ENCODE results near the gene FGD6. TPM values are rescaled to one million over a fixed set of nuclear protein-coding genes. Genes with fewer than 3 reads are reported as not detected.
A peak's percentile ranks its signal among the peaks of the same experiment; 100 is the strongest.

FGD6 gene
- total and polyA plus RNA-seq, 4 experiments from 2014 or later, result 0.16 to 0.70 (median 0.69) TPM; not detected in 1

GRCh38 chr12:95129115-95129514 lies 88.2 kb downstream of the FGD6 start:
- Mint-ChIP-seq H3K27me3 (no peaks in the 10 kb centered on the region), H3K36me3 (no peaks in the 10 kb centered on the region)

GRCh38 chr12:95126736-95127135 lies 90.5 kb downstream of the FGD6 start:
- intact Hi-C loops (cut with micrococcal nuclease), result no loop called here
- Histone ChIP-seq H3K4me1 (ENCODE audit: insufficient read depth, low read length) (no peaks in the 10 kb centered on the region), H3K36me3 (ENCODE audit: insufficient read depth, low read length) (no peaks in the 10 kb centered on the region), H3K4me3 (ENCODE audit: low read length in 2 of 2) (no peak overlapping the region), H3K9me3 (ENCODE audit: control insufficient read depth in 1 of 2, low read length in 2 of 2) (no peaks in the 10 kb centered on the region), H3K27ac (ENCODE audit: low read depth, low read length) (no peak overlapping the region), H3K27me3 (ENCODE audit: insufficient read depth, low read length) (no peaks in the 10 kb centered on the region)
- H3K4me3 Mint-ChIP-seq, result no peak overlapping the region
- H3K9me3 Mint-ChIP-seq, result no peaks in the 10 kb centered on the region
- no peak for DNase-seq
- peak overlapping the region in 1 of 7 donors; percentile 17 for H3K27ac Mint-ChIP-seq
- ChIA-PET CTCF (ENCODE audit: partially characterized antibody) (no interaction called here), POLR2A (ENCODE audit: partially characterized antibody) (no interaction called here)
- H3K36me3 Mint-ChIP-seq, result no peaks in the 10 kb centered on the region
- no peaks in the 10 kb centered on the region for H3K4me1 Mint-ChIP-seq
- H3K27me3 Mint-ChIP-seq, result no peaks in the 10 kb centered on the region

More at GRCh38 chr12:95129115-95129514, 88.2 kb downstream of the FGD6 start:
- intact Hi-C loops (cut with micrococcal nuclease), result no loop called here
- H3K4me1 ChIP-seq (ENCODE audit: insufficient read depth, low read length), result no peaks in the 10 kb centered on the region
- DNase-seq, result no peak
- no peak overlapping the region for H3K4me3 ChIP-seq (ENCODE audit: low read length in 2 of 2)
- Mint-ChIP-seq H3K4me3 (no peak overlapping the region), H3K27ac (no peak overlapping the region), H3K9me3 (no peaks in the 10 kb centered on the region), H3K4me1 (no peaks in the 10 kb centered on the region)
- H3K9me3 ChIP-seq (ENCODE audit: control insufficient read depth in 1 of 2, low read length in 2 of 2), result no peaks in the 10 kb centered on the region
- H3K27me3 ChIP-seq (ENCODE audit: insufficient read depth, low read length), result no peaks in the 10 kb centered on the region
- CTCF ChIA-PET (ENCODE audit: partially characterized antibody), result no interaction called here
- no peak overlapping the region for H3K27ac ChIP-seq (ENCODE audit: low read depth, low read length)
- POLR2A ChIA-PET (ENCODE audit: partially characterized antibody), result no interaction called here
- H3K36me3 ChIP-seq (ENCODE audit: insufficient read depth, low read length), result no peaks in the 10 kb centered on the region

- POLR2A ChIA-PET (ENCODE audit: partially characterized antibody), result no interaction called here
- H3K27ac Mint-ChIP-seq, result no peak overlapping the region
- no peak overlapping the region for H3K27ac ChIP-seq (ENCODE audit: low read depth, low read length)
Measured at GRCh38 chr12:95126076-95126475, 91.2 kb downstream of the FGD6 start.

GRCh38 chr12:95124106-95124505 lies 93.2 kb downstream of the FGD6 start:
- ChIA-PET CTCF (ENCODE audit: partially characterized antibody) (interaction anchor here (1.4 kb wide), 1 partner anchor 408 kb away, joined by 3 read pairs; no protein-coding TSS in a partner anchor), POLR2A (ENCODE audit: partially characterized antibody) (no interaction called here)
- Mint-ChIP-seq H3K36me3 (no peaks in the 10 kb centered on the region), H3K27ac (no peak overlapping the region), H3K4me3 (no peak overlapping the region), H3K4me1 (no peaks in the 10 kb centered on the region), H3K27me3 (no peaks in the 10 kb centered on the region), H3K9me3 (no peaks in the 10 kb centered on the region)
- Histone ChIP-seq H3K4me3 (ENCODE audit: low read length in 2 of 2) (no peak overlapping the region), H3K36me3 (ENCODE audit: insufficient read depth, low read length) (no peaks in the 10 kb centered on the region), H3K4me1 (ENCODE audit: insufficient read depth, low read length) (no peaks in the 10 kb centered on the region), H3K27ac (ENCODE audit: low read depth, low read length) (no peak overlapping the region), H3K27me3 (ENCODE audit: insufficient read depth, low read length) (no peaks in the 10 kb centered on the region), H3K9me3 (ENCODE audit: control insufficient read depth in 1 of 2, low read length in 2 of 2) (no peaks in the 10 kb centered on the region)
- intact Hi-C loops (cut with micrococcal nuclease), result no loop called here
- DNase-seq, result no peak

More at GRCh38 chr12:95126076-95126475, 91.2 kb downstream of the FGD6 start:
- H3K9me3 Mint-ChIP-seq, result no peaks in the 10 kb centered on the region
- H3K4me1 Mint-ChIP-seq, result no peaks in the 10 kb centered on the region
- H3K36me3 Mint-ChIP-seq, result no peaks in the 10 kb centered on the region
- H3K9me3 ChIP-seq (ENCODE audit: control insufficient read depth in 1 of 2, low read length in 2 of 2), result no peaks in the 10 kb centered on the region
- no peak overlapping the region for H3K4me3 Mint-ChIP-seq
- no peak for DNase-seq
- CTCF ChIA-PET (ENCODE audit: partially characterized antibody), result interaction anchor here (1.2 to 1.3 kb wide), 3 partner anchors 9 to 408 kb away, joined by 3 to 4 read pairs (median 4); no protein-coding TSS in a partner anchor
- no peaks in the 10 kb centered on the region for H3K27me3 ChIP-seq (ENCODE audit: insufficient read depth, low read length)
- intact Hi-C loops (cut with micrococcal nuclease), result no loop called here
- H3K27me3 Mint-ChIP-seq, result no peaks in the 10 kb centered on the region
- H3K4me1 ChIP-seq (ENCODE audit: insufficient read depth, low read length), result no peaks in the 10 kb centered on the region
- H3K4me3 ChIP-seq (ENCODE audit: low read length in 2 of 2), result no peak overlapping the region
- no peaks in the 10 kb centered on the region for H3K36me3 ChIP-seq (ENCODE audit: insufficient read depth, low read length)

GRCh38 chr12:95118788-95119179 lies 98.5 kb downstream of the FGD6 start:
- Histone ChIP-seq H3K27me3 (ENCODE audit: insufficient read depth, low read length) (no peaks in the 10 kb centered on the region), H3K27ac (ENCODE audit: low read depth, low read length) (no peak overlapping the region), H3K4me3 (ENCODE audit: low read length in 2 of 2) (no peak overlapping the region), H3K9me3 (ENCODE audit: control insufficient read depth in 1 of 2, low read length in 2 of 2) (no peaks in the 10 kb centered on the region), H3K36me3 (ENCODE audit: insufficient read depth, low read length) (no peaks in the 10 kb centered on the region), H3K4me1 (ENCODE audit: insufficient read depth, low read length) (no peaks in the 10 kb centered on the region)
- no peaks in the 10 kb centered on the region for H3K9me3 Mint-ChIP-seq
- POLR2A ChIA-PET (ENCODE audit: partially characterized antibody), result no interaction called here
- H3K27me3 Mint-ChIP-seq, result no peaks in the 10 kb centered on the region
- no peak overlapping the region for H3K27ac Mint-ChIP-seq
- H3K4me3 Mint-ChIP-seq, result no peak overlapping the region
- no peak for DNase-seq
- intact Hi-C loops (cut with micrococcal nuclease), result loop anchor here (5.0 kb wide), 2 partner anchors 879 to 1399 kb away; partner anchors contain the start of gene HAL
- H3K36me3 Mint-ChIP-seq, result no peaks in the 10 kb centered on the region
- CTCF ChIA-PET (ENCODE audit: partially characterized antibody), result interaction anchor here (8.0 kb wide), 1 partner anchor 417 kb away, joined by 240 read pairs; no protein-coding TSS in a partner anchor
- no peaks in the 10 kb centered on the region for H3K4me1 Mint-ChIP-seq

- intact Hi-C loops (cut with micrococcal nuclease), result loop anchor here (5.0 kb wide), 2 partner anchors 879 to 1399 kb away; partner anchors contain the start of gene HAL
- ChIA-PET POLR2A (ENCODE audit: partially characterized antibody) (interaction anchor here (0.7 kb wide), 1 partner anchor 416 kb away, joined by 3 read pairs; no protein-coding TSS in a partner anchor), CTCF (ENCODE audit: partially characterized antibody) (interaction anchor here (1.3 to 8.0 kb wide), 8 partner anchors 8 to 418 kb away, joined by 3 to 240 read pairs (median 5); partner anchors contain the start of genes FGD6 and VEZT)
- no peak overlapping the region for H3K27ac ChIP-seq (ENCODE audit: low read depth, low read length)
- H3K4me3 Mint-ChIP-seq, result no peak overlapping the region
- H3K9me3 ChIP-seq (ENCODE audit: control insufficient read depth in 1 of 2, low read length in 2 of 2), result no peaks in the 10 kb centered on the region
- no peak for DNase-seq
- H3K27ac Mint-ChIP-seq, result no peak overlapping the region
- H3K4me1 ChIP-seq (ENCODE audit: insufficient read depth, low read length), result no peaks in the 10 kb centered on the region
- H3K27me3 ChIP-seq (ENCODE audit: insufficient read depth, low read length), result no peaks in the 10 kb centered on the region
- H3K36me3 Mint-ChIP-seq, result no peaks in the 10 kb centered on the region
- no peaks in the 10 kb centered on the region for H3K27me3 Mint-ChIP-seq
- H3K4me3 ChIP-seq (ENCODE audit: low read length in 2 of 2), result no peak overlapping the region
- H3K9me3 Mint-ChIP-seq, result no peaks in the 10 kb centered on the region
- H3K36me3 ChIP-seq (ENCODE audit: insufficient read depth, low read length), result no peaks in the 10 kb centered on the region
- H3K4me1 Mint-ChIP-seq, result no peaks in the 10 kb centered on the region
Measured at GRCh38 chr12:95118138-95118787, 99.0 kb downstream of the FGD6 start.

GRCh38 chr12:95117178-95117599 lies 100.1 kb downstream of the FGD6 start:
- no peaks in the 10 kb centered on the region for H3K27me3 ChIP-seq (ENCODE audit: insufficient read depth, low read length)
- H3K27ac Mint-ChIP-seq, result no peak overlapping the region
- DNase-seq, result peak; percentile 63 to 72 (median 66)
- H3K36me3 Mint-ChIP-seq, result no peaks in the 10 kb centered on the region
- H3K4me3 ChIP-seq (ENCODE audit: low read length in 2 of 2), result no peak overlapping the region
- H3K27ac ChIP-seq (ENCODE audit: low read depth, low read length), result no peak overlapping the region
- no peaks in the 10 kb centered on the region for H3K36me3 ChIP-seq (ENCODE audit: insufficient read depth, low read length)
- no peak overlapping the region for H3K4me3 Mint-ChIP-seq
- H3K4me1 Mint-ChIP-seq, result no peaks in the 10 kb centered on the region
- H3K9me3 Mint-ChIP-seq, result no peaks in the 10 kb centered on the region
- intact Hi-C loops (cut with micrococcal nuclease), result loop anchor here (1.0 to 5.0 kb wide), 5 partner anchors 100 to 1400 kb away; partner anchors contain the start of genes FGD6, HAL and VEZT
- no peaks in the 10 kb centered on the region for H3K27me3 Mint-ChIP-seq
- no peaks in the 10 kb centered on the region for H3K4me1 ChIP-seq (ENCODE audit: insufficient read depth, low read length)
- CTCF ChIA-PET (ENCODE audit: partially characterized antibody), result interaction anchor here (0.6 to 8.0 kb wide), 23 partner anchors 9 to 455 kb away, joined by 3 to 240 read pairs (median 3); partner anchors contain the start of genes FGD6 and VEZT
- H3K9me3 ChIP-seq (ENCODE audit: control insufficient read depth in 1 of 2, low read length in 2 of 2), result no peaks in the 10 kb centered on the region
- POLR2A ChIA-PET (ENCODE audit: partially characterized antibody), result no interaction called here
